OCI-LY7 (cell line): Measurements from ENCODE around the gene TBC1D19.

Experiments used
- EZH2phosphoT487 ChIP-seq: fragments of 200-600 bp; sonication (generic); IDR thresholded peaks from 2 replicates; pipeline ENCODE4 v1.6.1; 2018; ENCODE audit warnings: low read depth, borderline replicate concordance, mild to moderate bottlenecking, mixed run types, antibody characterized with exemption, low read length, moderate library complexity, mixed read lengths
- TF ChIP-seq, protein P1 (sequence below): fragments of 200-600 bp; sonication (generic); conservative IDR thresholded peaks from 2 replicates; pipeline ENCODE4 v1.5.1; 2014; ENCODE audit warnings: mild to moderate bottlenecking, antibody characterized with exemption, low read length, moderate library complexity, mixed read lengths

DNA sequence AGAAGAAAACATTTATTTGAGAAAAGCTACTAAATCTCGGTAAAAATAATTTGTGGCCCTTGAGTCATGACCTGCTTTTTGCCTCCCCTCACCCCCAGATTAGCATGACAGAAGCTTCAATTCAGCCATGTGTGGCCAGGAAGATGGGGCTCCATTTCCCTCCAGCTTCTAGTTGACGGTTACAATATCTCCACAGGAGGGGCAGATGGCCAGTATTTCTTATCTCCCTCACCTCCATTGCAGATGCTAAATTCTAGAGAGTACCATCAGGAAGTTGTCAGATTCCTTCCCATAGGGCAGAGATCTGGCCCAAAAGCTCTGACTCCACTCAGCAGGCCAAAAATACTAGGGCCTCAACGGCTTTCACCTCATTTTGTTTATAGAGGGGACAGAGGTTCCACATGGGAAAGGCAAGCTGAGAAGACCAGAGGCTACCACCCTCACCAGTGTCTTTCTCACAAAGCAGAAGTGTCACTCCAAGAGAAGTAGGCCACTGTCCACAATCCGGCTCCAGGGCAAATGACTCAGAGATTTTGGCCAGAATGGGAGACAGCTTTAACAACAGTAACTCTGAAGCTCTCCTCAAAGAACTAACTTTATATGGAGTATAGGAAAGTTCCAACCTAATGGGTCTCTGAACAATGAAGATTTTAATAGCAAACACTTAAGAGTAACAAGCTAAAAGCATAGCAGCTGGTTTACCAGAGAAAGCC lies 108.3 kb downstream of the TBC1D19 start:
- TF ChIP-seq, protein P1, sequence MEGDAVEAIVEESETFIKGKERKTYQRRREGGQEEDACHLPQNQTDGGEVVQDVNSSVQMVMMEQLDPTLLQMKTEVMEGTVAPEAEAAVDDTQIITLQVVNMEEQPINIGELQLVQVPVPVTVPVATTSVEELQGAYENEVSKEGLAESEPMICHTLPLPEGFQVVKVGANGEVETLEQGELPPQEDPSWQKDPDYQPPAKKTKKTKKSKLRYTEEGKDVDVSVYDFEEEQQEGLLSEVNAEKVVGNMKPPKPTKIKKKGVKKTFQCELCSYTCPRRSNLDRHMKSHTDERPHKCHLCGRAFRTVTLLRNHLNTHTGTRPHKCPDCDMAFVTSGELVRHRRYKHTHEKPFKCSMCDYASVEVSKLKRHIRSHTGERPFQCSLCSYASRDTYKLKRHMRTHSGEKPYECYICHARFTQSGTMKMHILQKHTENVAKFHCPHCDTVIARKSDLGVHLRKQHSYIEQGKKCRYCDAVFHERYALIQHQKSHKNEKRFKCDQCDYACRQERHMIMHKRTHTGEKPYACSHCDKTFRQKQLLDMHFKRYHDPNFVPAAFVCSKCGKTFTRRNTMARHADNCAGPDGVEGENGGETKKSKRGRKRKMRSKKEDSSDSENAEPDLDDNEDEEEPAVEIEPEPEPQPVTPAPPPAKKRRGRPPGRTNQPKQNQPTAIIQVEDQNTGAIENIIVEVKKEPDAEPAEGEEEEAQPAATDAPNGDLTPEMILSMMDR: no peak
- TF ChIP-seq EZH2phosphoT487: no peak
